WTC11 (cell line): ENCODE measurements around the gene HSDL2.

Source experiments
- CTCF ChIP-seq: fragments of 200-600 bp; IDR thresholded peaks from 2 replicates; pipeline ENCODE4 v1.8.0; 2022; ENCODE audit warnings: antibody characterized with exemption
- JUN ChIP-seq: sonication (generic); formaldehyde crosslinking; IDR thresholded peaks from 2 replicates; pipeline ENCODE4 v1.8.0; 2023; ENCODE audit warnings: mild to moderate bottlenecking, missing genetic modification reagents
- TCF7 ChIP-seq: sonication (generic); formaldehyde crosslinking; IDR thresholded peaks from 2 replicates; pipeline ENCODE4 v1.8.0; 2022; ENCODE audit warnings: mild to moderate bottlenecking, low read depth, missing genetic modification reagents, moderate library complexity
- ZNF416 ChIP-seq: fragments of 250-450 bp; sonication (Bioruptor Pico); IDR thresholded peaks from 2 replicates; pipeline ENCODE4 v1.9.0; 2021; ENCODE audit warnings: mild to moderate bottlenecking, inconsistent platforms

- TF ChIP-seq CTCF (no peak), TCF7 (no peak), ZNF416 (CRISPR knock-in tag) (no peak), JUN (CRISPR knock-in tag) (no peak)
These were observed 42.4 kb upstream of the HSDL2 start for GRCh38 chr9:112337547-112337946.
